H9 (cell line): Measurements from ENCODE around the gene ADAM19. TPM values are rescaled to one million over a fixed set of nuclear protein-coding genes. Genes with fewer than 3 reads are reported as not detected.

ENCODE experiments used
- DNase-seq: peaks from one replicate; pipeline ENCODE4 v3.0.0-alpha.2; 2017
- H2AFZ ChIP-seq: one replicate; pipeline ENCODE4 v1.6.1; 2013; ENCODE audit warnings: mild to moderate bottlenecking, low read length, control low read depth, moderate library complexity
- H2AK5ac ChIP-seq: 2 replicates; pipeline ENCODE4 v1.6.1; 2013; ENCODE audit warnings: low read length, control low read depth, mixed read lengths; ENCODE audit not compliant: insufficient read length
- H2BK120ac ChIP-seq: one replicate; pipeline ENCODE4 v1.6.1; 2013; ENCODE audit warnings: low read depth, mild to moderate bottlenecking, low read length, control low read depth, inconsistent platforms; ENCODE audit not compliant: poor library complexity, severe bottlenecking
- H2BK12ac ChIP-seq: 2 replicates; pipeline ENCODE4 v1.6.1; 2013; ENCODE audit warnings: low read length, control low read depth, mixed read lengths, low read depth; ENCODE audit not compliant: insufficient read length
- H2BK15ac ChIP-seq: 2 replicates; pipeline ENCODE4 v1.6.1; 2013; ENCODE audit warnings: low read depth, low read length, control low read depth
- H2BK20ac ChIP-seq: one replicate; pipeline ENCODE4 v1.6.1; 2013; ENCODE audit warnings: low read depth, mild to moderate bottlenecking, low read length, control low read depth, inconsistent platforms; ENCODE audit not compliant: poor library complexity, severe bottlenecking
- H2BK5ac ChIP-seq: 2 replicates; pipeline ENCODE4 v1.6.1; 2013; ENCODE audit warnings: low read length, control low read depth, mixed read lengths; ENCODE audit not compliant: insufficient read length
- H3K14ac ChIP-seq: 2 replicates; pipeline ENCODE4 v1.6.1; 2013; ENCODE audit warnings: low read length, control low read depth; ENCODE audit not compliant: insufficient read depth
- H3K18ac ChIP-seq: 2 replicates; pipeline ENCODE4 v1.6.1; 2013; ENCODE audit warnings: low read depth, mild to moderate bottlenecking, mixed read lengths, low read length, control low read depth; ENCODE audit not compliant: insufficient read length
- H3K23ac ChIP-seq: 2 replicates; pipeline ENCODE4 v1.6.1; 2013; ENCODE audit warnings: low read length, control low read depth, mixed read lengths, low read depth; ENCODE audit not compliant: insufficient read length
- H3K23me2 ChIP-seq: 2 replicates; pipeline ENCODE4 v1.6.1; 2013; ENCODE audit warnings: low read depth, mild to moderate bottlenecking, mixed read lengths, low read length, control low read depth; ENCODE audit not compliant: insufficient read length, poor library complexity, severe bottlenecking
- H3K27ac ChIP-seq: 2 replicates; pipeline ENCODE4 v1.5.1; 2013; ENCODE audit warnings: low read length, control low read depth, mixed read lengths, low read depth; ENCODE audit not compliant: insufficient read length
- H3K27me3 ChIP-seq: 2 replicates; pipeline ENCODE4 v1.6.1; 2013; ENCODE audit warnings: low read length, control low read depth, inconsistent platforms; ENCODE audit not compliant: insufficient read depth
- H3K4ac ChIP-seq: 2 replicates; pipeline ENCODE4 v1.6.1; 2013; ENCODE audit warnings: low read depth, mild to moderate bottlenecking, control low read depth, inconsistent platforms, low read length, moderate library complexity
- H3K4me1 ChIP-seq: 2 replicates; pipeline ENCODE4 v1.6.1; 2013; ENCODE audit warnings: low read length, control low read depth, inconsistent platforms; ENCODE audit not compliant: insufficient read depth
- H3K4me2 ChIP-seq: 2 replicates; pipeline ENCODE4 v1.6.1; 2013; ENCODE audit warnings: low read length, control low read depth, mixed read lengths; ENCODE audit not compliant: insufficient read length, insufficient read depth
- H3K56ac ChIP-seq: 2 replicates; pipeline ENCODE4 v1.6.1; 2013; ENCODE audit warnings: low read depth, mild to moderate bottlenecking, mixed read lengths, low read length, control low read depth; ENCODE audit not compliant: insufficient read length
- H3K79me1 ChIP-seq: 2 replicates; pipeline ENCODE4 v1.6.1; 2013; ENCODE audit warnings: low read depth, mild to moderate bottlenecking, moderate library complexity, low read length, control low read depth, inconsistent platforms; ENCODE audit not compliant: insufficient read depth, poor library complexity, severe bottlenecking
- H3K79me2 ChIP-seq: 2 replicates; pipeline ENCODE4 v1.6.1; 2013; ENCODE audit warnings: low read length, control low read depth, inconsistent platforms; ENCODE audit not compliant: insufficient read depth
- H3K9ac ChIP-seq: 2 replicates; pipeline ENCODE4 v1.6.1; 2013; ENCODE audit warnings: low read length, control low read depth, mixed read lengths; ENCODE audit not compliant: insufficient read length; ENCODE audit errors: extremely low read depth
- H3K9me3 ChIP-seq: one replicate; pipeline ENCODE4 v1.6.1; 2013; ENCODE audit warnings: low read depth, low read length, inconsistent platforms; ENCODE audit not compliant: control insufficient read depth
- H3T11ph ChIP-seq: one replicate; pipeline ENCODE4 v1.6.1; 2013; ENCODE audit warnings: mild to moderate bottlenecking, low read length, control low read depth, inconsistent platforms
- H4K20me1 ChIP-seq: one replicate; pipeline ENCODE4 v1.6.1; 2013; ENCODE audit not compliant: control insufficient read depth, insufficient read length, insufficient read depth
- H4K5ac ChIP-seq: 2 replicates; pipeline ENCODE4 v1.6.1; 2013; ENCODE audit warnings: low read depth, mild to moderate bottlenecking, mixed read lengths, low read length, control low read depth; ENCODE audit not compliant: insufficient read length
- H4K8ac ChIP-seq: replicated peaks from 2 replicates; pipeline ENCODE4 v1.6.1; 2013; ENCODE audit warnings: low read length, control low read depth, mixed read lengths, low read depth; ENCODE audit not compliant: insufficient read length
- H4K91ac ChIP-seq: 2 replicates; pipeline ENCODE4 v1.6.1; 2013; ENCODE audit warnings: low read depth, mild to moderate bottlenecking, moderate library complexity, mixed read lengths, low read length, control low read depth; ENCODE audit not compliant: insufficient read length
- H3K27ac Mint-ChIP-seq, 3 experiments: 2 replicates in 2 of 3; 3 replicates in 1 of 3; pipeline ENCODE4 v1.8.0; 2020 to 2021; ENCODE audit warnings: mixed read lengths in 3 of 3, mild to moderate bottlenecking in 1 of 3, moderate library complexity in 1 of 3
- H3K27me3 Mint-ChIP-seq: 2 replicates; pipeline ENCODE4 v1.8.0; 2021; ENCODE audit warnings: low read depth, mild to moderate bottlenecking, moderate library complexity, mixed read lengths
- H3K36me3 Mint-ChIP-seq, 3 experiments: 2 replicates in 2 of 3; 3 replicates in 1 of 3; pipeline ENCODE4 v1.8.0; 2020 to 2021; ENCODE audit warnings: low read depth in 3 of 3, mixed read lengths in 3 of 3; ENCODE audit not compliant: insufficient read depth in 1 of 3
- H3K4me1 Mint-ChIP-seq, 2 experiments: 2 replicates each; pipeline ENCODE4 v1.8.0; 2020; ENCODE audit warnings: mixed read lengths in 2 of 2
- H3K4me3 Mint-ChIP-seq, 2 experiments: 2 replicates in 1 of 2; 3 replicates in 1 of 2; pipeline ENCODE4 v1.8.0; 2020 to 2021; ENCODE audit warnings: mild to moderate bottlenecking in 2 of 2, mixed read lengths in 2 of 2, moderate library complexity in 1 of 2
- H3K9me3 Mint-ChIP-seq, 2 experiments: 2 replicates in 1 of 2; 3 replicates in 1 of 2; pipeline ENCODE4 v1.8.0; 2020; ENCODE audit warnings: mild to moderate bottlenecking in 2 of 2, mixed read lengths in 2 of 2, moderate library complexity in 1 of 2
- CTCF ChIP-seq: fragments of 200-600 bp; sonication (generic); conservative IDR thresholded peaks from 3 replicates; pipeline ENCODE4 v1.8.0; 2021; ENCODE audit warnings: antibody characterized with exemption, mild to moderate bottlenecking
- WGBS: extraction: QIAGEN DNeasy Blood & Tissue Kit; methylation state at CpG from one replicate; pipeline ENCODE4 v1.1.7; 2013; ENCODE audit warnings: missing lambda C conversion rate, low lambda C conversion rate, mixed read lengths; ENCODE audit not compliant: insufficient read length; ENCODE audit errors: extremely low coverage; 5-methylcytosine and 5-hydroxymethylcytosine counted together
- total RNA-seq: library from RNA; stranded (reverse); gene quantifications from 2 replicates; pipeline ENCODE4 v1.2.1, GENCODE V29; 2021

ADAM19 gene
- total RNA-seq, 1 experiment from 2014 or later, result 9.9 TPM

- Mint-ChIP-seq H3K4me3 (peak overlapping the region; percentile 65 to 88), H3K27ac (no peak overlapping the region), H3K36me3 (no peaks in the 10 kb centered on the region), H3K27me3 (peaks cover 63% of the 10 kb centered on the region), H3K4me1 (peaks cover 27 to 36% of the 10 kb centered on the region in 2 experiments), H3K9me3 (no peaks in the 10 kb centered on the region)
- H3K9ac ChIP-seq, result no peak overlapping the region
- H3K4ac ChIP-seq, result no peak overlapping the region
- H2BK20ac ChIP-seq, result no peak overlapping the region
- no peak overlapping the region for H3T11ph ChIP-seq
- no peak for TF ChIP-seq CTCF
- no peak overlapping the region for H2BK15ac ChIP-seq
- H3K14ac ChIP-seq, result no peak overlapping the region
- H2BK120ac ChIP-seq, result no peak overlapping the region
- no peak overlapping the region for H4K91ac ChIP-seq
- H3K27me3 ChIP-seq, result peaks cover 16% of the 10 kb centered on the region
- DNase-seq, result no peak
- H3K27ac ChIP-seq, result no peak overlapping the region
- H3K4me1 ChIP-seq, result peaks cover 5% of the 10 kb centered on the region
- H3K4me2 ChIP-seq, result no peak overlapping the region
- H2AK5ac ChIP-seq, result no peak overlapping the region
- H3K9me3 ChIP-seq, result no peaks in the 10 kb centered on the region
- no CpG with 5 or more reads among the region's 4 CpGs for WGBS
- no peaks in the 10 kb centered on the region for H3K79me2 ChIP-seq
- H3K23me2 ChIP-seq, result peaks cover 3% of the 10 kb centered on the region
- H4K8ac ChIP-seq, result no peak overlapping the region
- H3K56ac ChIP-seq, result no peak overlapping the region
- H2BK5ac ChIP-seq, result no peak overlapping the region
- no peak overlapping the region for H3K23ac ChIP-seq
- no peak overlapping the region for H3K18ac ChIP-seq
- no peak overlapping the region for H2AFZ ChIP-seq
- H3K79me1 ChIP-seq, result no peaks in the 10 kb centered on the region
- no peaks in the 10 kb centered on the region for H4K20me1 ChIP-seq
- H4K5ac ChIP-seq, result no peak overlapping the region
- H2BK12ac ChIP-seq, result no peak overlapping the region
Measured at GRCh38 chr5:157460921-157461792, 114.4 kb downstream of the ADAM19 start.
